ENCODE measurements around the gene CCDC9B. TPM values are rescaled to one million over a fixed set of nuclear protein-coding genes. Genes with fewer than 3 reads are reported as not detected.
A peak's percentile ranks its signal among the peaks of the same experiment; 100 is the strongest.

CCDC9B gene
- total RNA-seq, 3 donors from 2014 or later: 0.13 to 0.30 (median 0.25) TPM

GRCh38 chr15:40320931-40321371, 19.8 kb downstream of the CCDC9B start:
- peaks cover 25% of the 10 kb centered on the region for H3K4me1 Mint-ChIP-seq (ENCODE audit: low read depth)

DNA sequence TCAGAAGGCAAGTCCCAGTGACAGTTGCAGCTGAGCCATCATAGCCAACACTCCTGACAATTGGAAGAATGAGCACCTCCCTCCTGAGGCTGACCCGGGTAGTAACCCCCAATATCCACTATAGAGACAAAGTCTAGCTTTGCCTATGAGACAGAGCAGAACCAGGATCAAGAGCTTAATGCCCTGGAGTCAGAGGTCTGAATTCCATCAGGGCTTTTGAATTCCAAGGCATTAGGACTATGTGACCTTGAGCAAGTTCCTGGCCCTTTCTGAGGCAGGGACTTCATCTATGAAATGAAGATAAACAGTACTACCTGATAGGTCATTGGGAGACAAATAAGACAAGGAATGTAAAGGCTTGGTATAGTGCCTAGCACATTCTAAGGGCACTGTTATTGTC, 20.3 kb downstream of the CCDC9B start:
- DNase-seq (no peak), ATAC-seq (no peak)
- Mint-ChIP-seq H3K9me3 (no peaks in the 10 kb centered on the region), H3K27me3 (ENCODE audit: low read depth) (peaks cover 3% of the 10 kb centered on the region), H3K36me3 (ENCODE audit: insufficient read depth) (no peaks in the 10 kb centered on the region), H3K4me3 (no peak overlapping the region), H3K4me1 (ENCODE audit: low read depth) (peaks cover 19% of the 10 kb centered on the region)

More at GRCh38 chr15:40320931-40321371, 19.8 kb downstream of the CCDC9B start:
- Mint-ChIP-seq H3K4me3 (peak overlapping the region; percentile 3), H3K27me3 (ENCODE audit: low read depth) (peaks cover 3% of the 10 kb centered on the region), H3K36me3 (ENCODE audit: insufficient read depth) (no peaks in the 10 kb centered on the region), H3K9me3 (no peaks in the 10 kb centered on the region)
- DNase-seq (peak; percentile 48), ATAC-seq (no peak)

DNA sequence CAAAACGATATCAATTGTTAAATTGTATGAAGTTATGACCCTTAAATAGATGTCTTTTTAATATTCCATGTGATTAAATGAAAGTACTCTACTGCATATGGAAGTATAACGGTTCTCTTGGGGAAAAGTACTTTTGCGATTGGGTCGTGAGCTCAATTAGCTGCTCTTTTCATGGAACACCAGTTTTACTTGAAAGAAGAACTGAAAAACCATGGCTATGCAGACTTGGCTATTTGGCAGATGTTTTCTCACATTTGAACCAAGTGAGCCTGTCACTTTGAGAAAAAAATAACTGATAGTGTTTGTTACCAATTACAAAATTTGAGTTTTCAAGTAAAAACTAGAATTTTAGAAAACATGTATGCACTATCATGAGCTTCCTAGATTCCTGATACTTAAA, 23.2 kb downstream of the CCDC9B start:
- Mint-ChIP-seq H3K4me1 (ENCODE audit: low read depth) (peaks cover 21% of the 10 kb centered on the region), H3K36me3 (ENCODE audit: insufficient read depth) (no peaks in the 10 kb centered on the region), H3K9me3 (no peaks in the 10 kb centered on the region), H3K4me3 (no peak overlapping the region), H3K27me3 (ENCODE audit: low read depth) (peaks cover 3% of the 10 kb centered on the region)
- DNase-seq (no peak), ATAC-seq (no peak)

DNA sequence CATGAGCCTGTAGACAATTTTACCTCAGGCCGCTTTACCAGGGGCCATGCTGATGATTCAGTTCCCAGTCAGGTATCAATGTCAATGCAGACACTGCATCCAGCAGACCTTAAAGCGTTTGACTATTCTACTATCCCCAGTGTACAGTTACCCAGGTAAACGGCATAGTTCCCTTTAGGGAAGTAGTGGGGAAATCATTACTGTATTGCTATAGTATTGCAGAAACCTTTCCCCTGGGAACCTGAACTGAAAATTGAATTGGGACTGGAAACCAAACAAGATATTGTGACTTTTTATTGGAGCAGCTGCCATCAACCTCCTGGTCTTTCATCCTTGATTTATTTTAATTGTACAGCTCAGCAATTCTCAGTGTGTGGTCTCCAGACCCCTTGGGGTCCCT, 23.8 kb downstream of the CCDC9B start:
- no peaks in the 10 kb centered on the region for H3K9me3 Mint-ChIP-seq

GRCh38 chr15:40314723-40315276, 25.9 kb downstream of the CCDC9B start:
- Mint-ChIP-seq H3K4me1 (ENCODE audit: low read depth) (peaks cover 17% of the 10 kb centered on the region), H3K4me3 (no peak overlapping the region), H3K27me3 (ENCODE audit: low read depth) (peaks cover 3% of the 10 kb centered on the region), H3K9me3 (no peaks in the 10 kb centered on the region), H3K36me3 (ENCODE audit: insufficient read depth) (no peaks in the 10 kb centered on the region)
- DNase-seq (no peak), ATAC-seq (no peak)

More for the DNA sequence above, 23.8 kb downstream of the CCDC9B start:
- Mint-ChIP-seq H3K36me3 (ENCODE audit: insufficient read depth) (no peaks in the 10 kb centered on the region), H3K4me1 (ENCODE audit: low read depth) (peaks cover 20% of the 10 kb centered on the region), H3K4me3 (no peak overlapping the region), H3K27me3 (ENCODE audit: low read depth) (peaks cover 3% of the 10 kb centered on the region)
- ATAC-seq (no peak), DNase-seq (no peak)

DNA sequence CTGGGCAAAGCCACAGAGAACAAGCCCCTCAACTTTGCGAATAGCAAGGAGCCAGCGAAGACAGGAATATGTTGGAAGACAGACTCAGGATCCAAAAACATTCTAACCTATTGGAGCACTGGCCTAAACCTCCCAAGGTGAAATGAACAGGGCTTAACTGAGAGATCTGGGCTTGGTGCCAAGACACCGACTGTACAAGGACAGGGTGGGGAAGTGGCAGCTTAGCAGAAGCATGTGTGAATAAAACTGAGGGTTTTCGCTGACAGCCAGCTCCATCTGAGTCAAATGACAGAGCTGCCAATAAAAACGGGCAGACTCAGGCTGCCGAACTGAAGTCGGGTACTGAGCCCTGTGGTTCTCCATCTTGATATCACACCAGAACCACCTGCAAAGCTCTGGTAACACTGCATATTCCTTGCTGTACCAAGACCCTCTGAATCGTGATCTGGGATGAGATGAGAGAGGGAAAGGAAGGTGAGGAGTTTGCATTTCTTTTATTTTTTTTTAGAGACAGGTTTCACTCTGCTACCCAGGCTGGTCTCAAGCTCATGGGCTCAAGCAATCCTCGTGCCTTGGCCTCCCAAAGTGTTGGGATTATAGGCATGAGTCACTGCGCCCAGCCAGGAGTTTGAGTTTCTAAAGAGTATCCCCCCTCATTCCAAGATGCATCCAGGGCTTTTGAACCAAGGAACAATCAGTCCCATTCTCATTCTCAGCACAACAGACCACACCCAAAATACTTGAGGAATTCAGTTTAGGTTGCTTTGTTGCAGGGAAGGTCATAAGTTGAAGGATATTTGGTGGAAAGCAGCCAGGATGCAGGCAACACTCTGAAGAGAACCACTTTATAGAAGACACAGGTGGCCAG, 27.0 kb downstream of the CCDC9B start:
- Mint-ChIP-seq H3K4me3 (no peak overlapping the region), H3K4me1 (ENCODE audit: low read depth) (peaks cover 28% of the 10 kb centered on the region), H3K36me3 (ENCODE audit: insufficient read depth) (no peaks in the 10 kb centered on the region), H3K9me3 (no peaks in the 10 kb centered on the region), H3K27me3 (ENCODE audit: low read depth) (peaks cover 3% of the 10 kb centered on the region)
- DNase-seq (peak; percentile 28), ATAC-seq (peak; percentile 38 to 44)

DNA sequence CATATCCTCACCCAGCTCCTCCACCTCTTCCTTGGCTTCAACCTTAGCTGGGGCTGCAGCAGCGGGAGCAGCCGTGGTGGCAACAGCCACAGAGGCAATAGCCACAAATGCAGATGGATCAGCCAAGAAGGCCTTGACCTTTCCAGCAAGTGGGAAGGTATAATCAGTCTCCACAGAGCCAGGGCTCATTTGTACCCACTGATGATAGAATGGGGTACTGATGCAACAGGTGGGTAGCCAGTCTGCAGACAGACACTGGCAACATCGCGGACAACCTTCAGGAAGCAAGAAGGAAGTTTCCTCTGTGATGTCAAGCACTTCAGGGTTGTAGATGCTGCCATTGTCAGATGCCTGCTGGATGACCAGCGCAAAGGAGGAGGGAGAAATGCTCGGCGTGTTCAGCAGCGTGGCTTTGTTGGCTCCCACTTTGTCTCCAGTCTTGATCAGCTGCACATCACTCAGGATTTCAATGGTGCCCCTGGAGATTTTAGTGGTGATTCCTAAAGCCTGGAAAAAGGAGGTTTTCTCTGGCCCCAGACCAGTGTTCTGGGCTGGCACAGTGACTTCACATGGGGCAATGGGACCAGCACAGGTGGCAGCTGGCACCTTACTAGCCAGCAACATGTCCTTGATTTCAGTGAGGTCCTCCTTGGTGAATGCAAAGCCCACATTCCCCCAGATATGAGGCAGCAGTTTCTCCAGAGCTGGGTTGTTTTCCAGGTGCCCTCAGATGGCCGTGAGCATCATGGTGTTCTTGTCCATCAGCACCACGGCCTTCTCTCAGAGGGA, 28.2 kb downstream of the CCDC9B start:
- Mint-ChIP-seq H3K36me3 (ENCODE audit: insufficient read depth) (no peaks in the 10 kb centered on the region), H3K4me1 (ENCODE audit: low read depth) (peaks cover 34% of the 10 kb centered on the region), H3K4me3 (no peak overlapping the region), H3K27me3 (ENCODE audit: low read depth) (peaks cover 3% of the 10 kb centered on the region), H3K9me3 (no peaks in the 10 kb centered on the region)
- DNase-seq (no peak), ATAC-seq (no peak)

- no peaks in the 10 kb centered on the region for H3K9me3 Mint-ChIP-seq
- H3K36me3 Mint-ChIP-seq (ENCODE audit: insufficient read depth): no peaks in the 10 kb centered on the region
- no peak for DNase-seq
- no peak overlapping the region for H3K4me3 Mint-ChIP-seq
- H3K4me1 Mint-ChIP-seq (ENCODE audit: low read depth): peaks cover 44% of the 10 kb centered on the region
- no peaks in the 10 kb centered on the region for H3K27me3 Mint-ChIP-seq (ENCODE audit: low read depth)
- no peak for ATAC-seq
These were observed 29.7 kb downstream of the CCDC9B start for GRCh38 chr15:40310993-40311392.

GRCh38 chr15:40310001-40310959, 30.5 kb downstream of the CCDC9B start:
- Mint-ChIP-seq H3K4me1 (ENCODE audit: low read depth) (peaks cover 48% of the 10 kb centered on the region), H3K4me3 (peak overlapping the region; percentile 95), H3K9me3 (no peaks in the 10 kb centered on the region), H3K36me3 (ENCODE audit: insufficient read depth) (no peaks in the 10 kb centered on the region), H3K27me3 (ENCODE audit: low read depth) (no peaks in the 10 kb centered on the region)
- DNase-seq (peak; percentile 48), ATAC-seq (no peak)

DNA sequence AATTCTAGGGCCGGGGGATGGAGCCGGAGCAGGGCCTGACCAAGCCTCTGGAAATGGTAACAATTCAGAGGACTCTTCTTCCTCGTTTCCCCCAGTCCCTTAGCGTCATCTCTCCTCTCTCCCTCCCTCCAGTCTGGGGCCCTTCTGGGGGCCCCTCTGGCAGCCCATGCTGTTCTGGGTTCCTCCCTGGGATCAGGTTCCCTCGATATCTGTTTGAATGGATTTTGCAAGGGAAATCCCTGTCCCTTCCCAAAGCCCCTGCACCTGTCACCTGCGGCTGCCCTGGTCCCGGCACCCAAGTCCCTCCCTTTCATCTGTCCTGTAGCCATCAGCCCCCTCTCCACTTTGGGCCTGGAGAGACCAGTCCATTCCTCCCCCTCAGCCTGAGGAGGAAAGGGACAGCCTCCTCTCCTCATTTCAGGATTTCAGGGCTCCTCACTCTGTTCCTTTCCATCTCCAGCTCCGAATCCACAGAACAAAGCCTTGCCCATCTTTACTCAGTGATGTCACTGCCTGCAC, 31.3 kb downstream of the CCDC9B start:
- Mint-ChIP-seq H3K9me3 (no peaks in the 10 kb centered on the region), H3K4me3 (peak overlapping the region; percentile 95), H3K27me3 (ENCODE audit: low read depth) (no peaks in the 10 kb centered on the region), H3K36me3 (ENCODE audit: insufficient read depth) (peaks cover under 1% of the 10 kb centered on the region), H3K4me1 (ENCODE audit: low read depth) (peaks cover 51% of the 10 kb centered on the region)
- DNase-seq (no peak), ATAC-seq (no peak)

- Mint-ChIP-seq H3K27me3 (ENCODE audit: low read depth) (no peaks in the 10 kb centered on the region), H3K9me3 (no peaks in the 10 kb centered on the region), H3K4me3 (peak within 1 kb of the TSS; percentile 95), H3K36me3 (ENCODE audit: insufficient read depth) (peaks cover 6% of the 10 kb centered on the region), H3K4me1 (ENCODE audit: low read depth) (peaks cover 46% of the 10 kb centered on the region)
- ATAC-seq (peak; percentile 80 to 83), DNase-seq (peak; percentile 53)
These were observed 33.1 kb downstream of the CCDC9B start, which contains the start of gene PLCB2 for GRCh38 chr15:40307421-40308211. Gene PLCB2, minus strand, starts transcription at chr15:40307935. Its CDS starts 263 bp downstream, at chr15:40307672.

- peak; percentile 8 to 12 for ATAC-seq
- peak overlapping the region; percentile 95 for H3K4me3 Mint-ChIP-seq
These were observed 33.8 kb downstream of the CCDC9B start for GRCh38 chr15:40306908-40307307.

DNA sequence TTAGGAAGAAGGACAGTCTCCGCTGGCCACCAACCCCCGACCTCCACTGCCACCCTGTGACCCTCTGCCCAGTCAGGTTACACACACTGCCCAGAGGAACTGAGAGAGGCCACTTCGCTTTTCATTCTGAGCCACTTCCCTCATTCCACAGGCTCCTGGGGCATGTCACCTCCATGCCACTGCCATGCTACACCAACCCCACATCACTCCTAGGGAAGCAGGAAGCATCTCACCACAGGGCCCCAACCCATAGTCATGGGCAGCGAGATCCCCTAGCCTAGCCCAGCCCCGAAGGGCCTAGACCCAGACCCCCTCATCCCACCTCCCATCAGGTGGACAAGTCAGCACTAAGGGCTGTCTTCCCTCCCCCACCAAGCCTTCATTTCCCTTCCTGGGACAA, 34.4 kb downstream of the CCDC9B start:
- no peaks in the 10 kb centered on the region for H3K27me3 Mint-ChIP-seq (ENCODE audit: low read depth)
- H3K9me3 Mint-ChIP-seq: no peaks in the 10 kb centered on the region
- H3K36me3 Mint-ChIP-seq (ENCODE audit: insufficient read depth): peaks cover 11% of the 10 kb centered on the region
- peaks cover 45% of the 10 kb centered on the region for H3K4me1 Mint-ChIP-seq (ENCODE audit: low read depth)
- DNase-seq (no peak), ATAC-seq (no peak)
- peak overlapping the region; percentile 95 for H3K4me3 Mint-ChIP-seq

More at GRCh38 chr15:40306908-40307307, 33.8 kb downstream of the CCDC9B start:
- Mint-ChIP-seq H3K36me3 (ENCODE audit: insufficient read depth) (peaks cover 6% of the 10 kb centered on the region), H3K27me3 (ENCODE audit: low read depth) (no peaks in the 10 kb centered on the region), H3K9me3 (no peaks in the 10 kb centered on the region), H3K4me1 (ENCODE audit: low read depth) (peaks cover 45% of the 10 kb centered on the region)
- no peak for DNase-seq

Data from activated T-cell treated with anti-CD3 and anti-CD28 coated beads, Interleukin-2, amount 50 U/mL, for 4 hours (primary cell).